Pancreas (tissue), 10 donors: Measurements from ENCODE around the gene NLN. TPM values are rescaled to one million over a fixed set of nuclear protein-coding genes. Genes with fewer than 3 reads are reported as not detected.

Source experiments
- ATAC-seq, 4 donors: fragments of 200-7000 bp; cut with Tn5 transposase; one replicate each; pipeline versions ENCODE4 v1.8.0 to v1.9.1; 2020; ENCODE audit warnings: mild to moderate bottlenecking in 4 of 4, moderate library complexity in 4 of 4
- DNase-seq, 6 donors: peaks; one replicate each; pipeline ENCODE4 v3.0.0-alpha.2; 2020
- FAIRE-seq: peaks from 2 replicates; lab custom pipeline; 2012; peaks lifted over from hg19 to GRCh38; lab: Jason Lieb, UNC
- H3K27ac ChIP-seq, 4 donors: fragments of 200-600 bp; sonication (generic); 1 replicate in 3 of 4; 2 replicates in 1 of 4; pipeline versions ENCODE4 v1.5.0 to v1.8.0; 2020
- H3K27me3 ChIP-seq, 4 donors: fragments of 200-600 bp; one replicate each; pipeline ENCODE4 v1.8.0; 2021
- H3K36me3 ChIP-seq, 3 donors: fragments of 200-600 bp; sonication (generic) in 1 of 3; one replicate each; pipeline versions ENCODE4 v1.5.0 to v1.8.0; 2020 to 2021
- H3K4me1 ChIP-seq, 3 donors: fragments of 200-600 bp; one replicate each; pipeline ENCODE4 v1.8.0; 2021
- H3K4me3 ChIP-seq, 4 donors: fragments of 200-600 bp; sonication (generic) in 2 of 4; one replicate each; pipeline versions ENCODE4 v1.5.0 to v1.8.0; 2020 to 2021
- H3K9me3 ChIP-seq, 4 donors: fragments of 200-600 bp; one replicate each; pipeline ENCODE4 v1.8.0; 2021
- WGBS, 2 donors: extraction: QIAGEN DNeasy Blood & Tissue Kit; methylation state at CpG; one replicate each; pipeline ENCODE4 v1.1.7; 2013; 5-methylcytosine and 5-hydroxymethylcytosine counted together
- intact Hi-C, 3 donors: fragments of 100-400 bp; cut with DNase I; formaldehyde crosslinking; loops; one replicate each; pipeline versions ENCODE4 v1.11.1 to v1.14.2; 2022
- polyA plus RNA-seq, 2 donors: library from polyadenylated mRNA; stranded (reverse); fragments of 200-250 nt; gene quantifications; one replicate each; pipeline ENCODE4 v1.2.3, GENCODE V29; 2013
- total RNA-seq, 6 donors: library from RNA; stranded (reverse); fragmentation: NEBNext Ultra II Directional in 4 of 6; extraction: Animal tissue kit (Norgen Biotek cat#: 25700) in 4 of 6; gene quantifications; one replicate each; pipeline versions ENCODE4 v1.2.1 to v1.2.4, GENCODE V29; 2021 to 2023
- TF ChIP-seq, protein P1 (sequence below), 4 donors: fragments of 200-600 bp; sonication (generic) in 3 of 4; IDR thresholded peaks; one replicate each; pipeline versions ENCODE4 v1.5.0 to v1.8.0; 2021; ENCODE audit warnings: antibody characterized with exemption in 4 of 4
- donor health status: healthy with polysubstance abuse.
- donor health status: DM: no; HTN: no; CAD: no; lungs with moderate emphysema.
- donor health status: DM: no; HTN: no; CAD: no.
- donor health status: control.
- donor health status: control.
- donor health status: Bipolar disorder and iron deficiency.
- donor health status: DM: yes; HTN: yes; CAD: no.
- donor health status: DM: no; HTN: no; CAD: no.
- donor health status: DM: no; HTN: no; CAD: no.
- donor health status: DM: yes; HTN: yes; CAD: no.

NLN gene
- total and polyA plus RNA-seq, 8 donors = 1.8 to 15.0 (median 8.0) TPM

- H3K36me3 ChIP-seq = no peaks in the 10 kb centered on the region
- WGBS, 2 donors = 92 to 93% methylated on average over 3 of the region's 3 CpGs
- no peaks in the 10 kb centered on the region for H3K9me3 ChIP-seq
- no peak overlapping the region for H3K4me3 ChIP-seq
- H3K4me1 ChIP-seq = no peaks in the 10 kb centered on the region
- TF ChIP-seq, protein P1, sequence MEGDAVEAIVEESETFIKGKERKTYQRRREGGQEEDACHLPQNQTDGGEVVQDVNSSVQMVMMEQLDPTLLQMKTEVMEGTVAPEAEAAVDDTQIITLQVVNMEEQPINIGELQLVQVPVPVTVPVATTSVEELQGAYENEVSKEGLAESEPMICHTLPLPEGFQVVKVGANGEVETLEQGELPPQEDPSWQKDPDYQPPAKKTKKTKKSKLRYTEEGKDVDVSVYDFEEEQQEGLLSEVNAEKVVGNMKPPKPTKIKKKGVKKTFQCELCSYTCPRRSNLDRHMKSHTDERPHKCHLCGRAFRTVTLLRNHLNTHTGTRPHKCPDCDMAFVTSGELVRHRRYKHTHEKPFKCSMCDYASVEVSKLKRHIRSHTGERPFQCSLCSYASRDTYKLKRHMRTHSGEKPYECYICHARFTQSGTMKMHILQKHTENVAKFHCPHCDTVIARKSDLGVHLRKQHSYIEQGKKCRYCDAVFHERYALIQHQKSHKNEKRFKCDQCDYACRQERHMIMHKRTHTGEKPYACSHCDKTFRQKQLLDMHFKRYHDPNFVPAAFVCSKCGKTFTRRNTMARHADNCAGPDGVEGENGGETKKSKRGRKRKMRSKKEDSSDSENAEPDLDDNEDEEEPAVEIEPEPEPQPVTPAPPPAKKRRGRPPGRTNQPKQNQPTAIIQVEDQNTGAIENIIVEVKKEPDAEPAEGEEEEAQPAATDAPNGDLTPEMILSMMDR (IDR thresholded peaks at IDR 0.05) = no peak
- intact Hi-C loops = no loop called here
- H3K27ac ChIP-seq = no peak overlapping the region
- DNase-seq (no peak), FAIRE-seq (no peak), ATAC-seq (no peak)
- H3K27me3 ChIP-seq = no peaks in the 10 kb centered on the region
These were observed 20.0 kb upstream of the NLN start for GRCh38 chr5:65702036-65702435.

DNA sequence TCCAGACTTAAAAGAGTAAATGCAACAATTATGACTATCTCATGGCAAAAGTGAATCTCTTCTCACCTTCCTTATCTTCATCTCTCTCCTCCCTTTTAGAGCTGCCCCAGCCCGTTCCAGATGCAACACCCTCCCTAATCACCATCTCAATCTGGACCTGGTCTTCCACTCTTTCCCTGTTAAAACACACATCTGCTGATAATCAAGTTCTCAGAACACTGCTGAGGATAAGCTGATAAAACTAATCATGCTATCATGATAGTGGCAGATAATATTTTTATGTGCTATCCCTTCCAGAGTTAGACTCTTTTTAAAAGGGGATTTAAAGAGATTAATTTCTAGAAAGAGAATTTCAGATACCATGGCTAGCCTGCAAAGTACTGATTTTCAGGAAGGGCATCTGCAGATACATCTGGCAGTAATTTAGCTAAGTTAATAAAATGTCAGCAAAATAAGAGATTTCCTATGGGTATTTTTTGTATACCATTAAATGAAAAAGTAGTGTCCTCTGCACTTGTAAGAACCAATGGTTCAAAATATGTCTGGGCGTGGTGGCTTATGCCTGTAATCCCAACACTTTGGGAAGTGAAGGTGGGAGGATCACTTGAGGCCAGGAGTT is 17.3 kb upstream of the NLN start:
- no peaks in the 10 kb centered on the region for H3K36me3 ChIP-seq
- DNase-seq (no peak), ATAC-seq (no peak), FAIRE-seq (no peak)
- H3K4me1 ChIP-seq = no peaks in the 10 kb centered on the region
- WGBS, 2 donors = 88 to 89% methylated on average over 2 of the region's 2 CpGs
- TF ChIP-seq, protein P1 (IDR thresholded peaks at IDR 0.05) = no peak
- intact Hi-C loops = no loop called here
- no peak overlapping the region for H3K4me3 ChIP-seq
- H3K27me3 ChIP-seq = no peaks in the 10 kb centered on the region
- no peaks in the 10 kb centered on the region for H3K9me3 ChIP-seq
- no peak overlapping the region for H3K27ac ChIP-seq

- intact Hi-C loops = no loop called here
- FAIRE-seq = no peak
- WGBS, 2 donors = 93 to 94% methylated on average over 4 of the region's 4 CpGs
These were observed 14.3 kb upstream of the NLN start for GRCh38 chr5:65707663-65708062.

GRCh38 chr5:65708145-65708544 is 13.9 kb upstream of the NLN start:
- Histone ChIP-seq H3K36me3 (no peaks in the 10 kb centered on the region), H3K9me3 (no peaks in the 10 kb centered on the region), H3K4me3 (no peak overlapping the region), H3K4me1 (no peaks in the 10 kb centered on the region), H3K27me3 (no peaks in the 10 kb centered on the region), H3K27ac (no peak overlapping the region)
- DNase-seq (no peak), ATAC-seq (no peak), FAIRE-seq (no peak)
- TF ChIP-seq, protein P1 (IDR thresholded peaks at IDR 0.05) = no peak
- intact Hi-C loops = no loop called here
- WGBS, 2 donors = 92 to 97% methylated on average over 4 of the region's 4 CpGs

More at GRCh38 chr5:65707663-65708062, 14.3 kb upstream of the NLN start:
- TF ChIP-seq, protein P1 (IDR thresholded peaks at IDR 0.05) = no peak
- no peaks in the 10 kb centered on the region for H3K4me1 ChIP-seq
- ATAC-seq (no peak), DNase-seq (no peak)
- no peaks in the 10 kb centered on the region for H3K9me3 ChIP-seq
- no peaks in the 10 kb centered on the region for H3K27me3 ChIP-seq
- no peaks in the 10 kb centered on the region for H3K36me3 ChIP-seq
- no peak overlapping the region for H3K4me3 ChIP-seq
- H3K27ac ChIP-seq = no peak overlapping the region

DNA sequence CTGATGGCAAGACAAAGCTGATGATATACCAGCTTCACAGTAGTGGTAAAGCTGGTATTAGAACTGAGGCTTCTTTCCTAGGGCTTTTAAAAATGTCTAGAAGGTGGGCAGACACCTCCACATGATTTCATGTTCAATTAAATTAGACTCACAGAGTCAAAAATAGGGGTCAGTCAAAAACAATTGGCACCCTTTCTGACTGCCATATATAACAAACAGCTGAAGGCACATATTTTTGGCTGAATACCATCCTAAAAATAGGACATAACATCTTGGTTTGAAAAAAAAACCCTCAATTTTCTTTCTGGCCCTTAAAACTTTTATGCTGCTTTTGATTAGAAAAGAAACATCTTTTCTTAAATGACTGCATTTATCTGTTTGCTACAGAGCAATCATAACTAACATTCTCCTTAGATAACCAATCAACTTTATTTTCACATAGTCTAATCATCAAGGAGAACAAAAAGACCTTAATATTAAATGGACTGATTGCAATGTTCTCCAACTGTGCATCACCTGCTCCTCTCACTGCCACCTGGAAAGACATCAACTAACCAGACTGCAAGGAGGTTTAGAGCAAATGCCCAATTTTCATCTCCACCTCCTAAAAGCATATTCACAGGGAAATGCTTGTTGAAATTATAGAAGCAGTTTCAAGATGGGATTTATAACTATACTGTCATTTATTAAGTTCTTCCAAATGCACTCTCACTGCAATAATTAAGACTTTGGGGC is 3.3 kb upstream of the NLN start:
- Histone ChIP-seq H3K9me3 (no peaks in the 10 kb centered on the region), H3K36me3 (no peaks in the 10 kb centered on the region), H3K4me3 (no peak overlapping the region), H3K27ac (no peak overlapping the region), H3K27me3 (no peaks in the 10 kb centered on the region), H3K4me1 (peaks cover 0 to 4% (median 4%) of the 10 kb centered on the region in 3 donors)
- TF ChIP-seq, protein P1 (IDR thresholded peaks at IDR 0.05) = no peak
- ATAC-seq (no peak), FAIRE-seq (no peak), DNase-seq (no peak)
- intact Hi-C loops = no loop called here
